Sigmoid colon (tissue), 7 donors: ENCODE measurements around the gene RBM15. TPM values are rescaled to one million over a fixed set of nuclear protein-coding genes. Genes with fewer than 3 reads are reported as not detected.

Experiments used
- DNase-seq: peaks from one replicate; pipeline ENCODE4 v3.0.0-alpha.2; 2019
- H3K27ac ChIP-seq, 4 donors: fragments of 200-600 bp; sonication (generic); one replicate each; pipeline ENCODE4 v1.5.1; 2016 to 2019; ENCODE audit warnings: mild to moderate bottlenecking in 1 of 4
- H3K27me3 ChIP-seq, 3 donors: fragments of 200-600 bp; sonication (generic); one replicate each; pipeline ENCODE4 v1.5.1; 2019; ENCODE audit warnings: mild to moderate bottlenecking in 1 of 3
- H3K36me3 ChIP-seq, 4 donors: fragments of 200-600 bp; sonication (generic); one replicate each; pipeline ENCODE4 v1.5.1; 2016 to 2019
- H3K4me1 ChIP-seq, 4 donors: fragments of 200-600 bp; sonication (generic); one replicate each; pipeline ENCODE4 v1.5.1; 2017 to 2019
- H3K4me3 ChIP-seq, 4 donors: fragments of 200-600 bp; sonication (generic); one replicate each; pipeline ENCODE4 v1.5.1; 2017 to 2019; ENCODE audit warnings: mild to moderate bottlenecking in 2 of 4, moderate library complexity in 1 of 4
- H3K9me3 ChIP-seq, 4 donors: fragments of 200-600 bp in 3 of 4; sonication (generic) in 3 of 4; one replicate each; pipeline versions ENCODE4 v1.5.1 to v1.6.1; 2013 to 2019
- EP300 ChIP-seq, 4 donors: sonication (generic); formaldehyde crosslinking; IDR thresholded peaks; one replicate each; pipeline ENCODE4 v1.6.1; 2017; ENCODE audit warnings: antibody characterized with exemption in 4 of 4
- POLR2A ChIP-seq, 2 donors: fragments of 450-650 bp; IDR thresholded peaks; one replicate each; pipeline ENCODE4 v1.6.1; 2016; ENCODE audit warnings: antibody characterized with exemption in 2 of 2, mild to moderate bottlenecking in 2 of 2, moderate library complexity in 2 of 2
- POLR2AphosphoS5 ChIP-seq, 4 donors: sonication (generic); formaldehyde crosslinking; IDR thresholded peaks; one replicate each; pipeline ENCODE4 v1.6.1; 2017; ENCODE audit warnings: antibody characterized with exemption in 4 of 4
- WGBS, 2 donors: extraction: QIAGEN DNeasy Blood & Tissue Kit; methylation state at CpG; one replicate each; pipeline ENCODE4 v1.1.7; 2013; 5-methylcytosine and 5-hydroxymethylcytosine counted together
- intact Hi-C: fragments of 100-400 bp; cut with DNase I; formaldehyde crosslinking; loops from one replicate; pipeline ENCODE4 v1.15.1; 2023
- polyA plus RNA-seq, 3 donors: library from polyadenylated mRNA; stranded (reverse); fragments of 200-250 nt; gene quantifications; one replicate each; pipeline ENCODE4 v1.2.3, GENCODE V29; 2013
- total RNA-seq, 4 donors: library from RNA; depleted of rRNA; stranded (reverse); fragments of >200 nt; gene quantifications; one replicate each; pipeline ENCODE4 v1.1.0, GENCODE V29; 2016
- TF ChIP-seq, protein P1 (sequence below), 4 experiments: fragments of 450-650 bp in 3 of 4; fragments of 200-600 bp in 1 of 4; IDR thresholded peaks; one replicate each; pipeline ENCODE4 v1.5.1; 2016 to 2019; ENCODE audit warnings: antibody characterized with exemption in 4 of 4, mild to moderate bottlenecking in 3 of 4, moderate library complexity in 2 of 4
- donor health status: healthy with polysubstance abuse.
- donor health status: Bipolar disorder and iron deficiency.
- donor health status: healthy.

RBM15 gene
- total and polyA plus RNA-seq, 7 donors: 1.8 to 32.1 (median 23.2) TPM

DNA sequence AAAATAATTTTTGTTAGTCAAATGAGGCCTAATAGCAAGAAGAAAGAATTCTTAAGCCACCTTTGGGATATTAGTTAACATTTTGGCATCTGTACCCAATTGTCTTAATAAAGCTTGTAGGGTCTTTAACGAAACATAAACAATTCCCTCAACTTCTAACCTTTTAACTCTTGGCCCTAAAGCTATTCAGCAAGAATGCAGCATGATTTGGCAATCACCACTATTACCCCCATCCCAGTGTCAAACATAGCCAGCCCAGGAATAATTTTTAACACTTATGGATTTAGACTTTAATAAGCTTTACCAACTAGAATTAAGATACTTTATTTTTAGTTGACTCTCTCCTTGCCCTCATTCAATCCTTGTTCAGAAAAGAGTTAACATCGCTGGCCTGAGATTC is 54.1 kb downstream of the RBM15 start:
- no peak for DNase-seq
- 80 to 88% methylated on average over 2 of the region's 2 CpGs for WGBS, 2 donors
- H3K27me3 ChIP-seq: no peaks in the 10 kb centered on the region
- H3K9me3 ChIP-seq: no peaks in the 10 kb centered on the region
- TF ChIP-seq POLR2AphosphoS5 (IDR thresholded peaks at IDR 0.05): no peak
- TF ChIP-seq, protein P1, sequence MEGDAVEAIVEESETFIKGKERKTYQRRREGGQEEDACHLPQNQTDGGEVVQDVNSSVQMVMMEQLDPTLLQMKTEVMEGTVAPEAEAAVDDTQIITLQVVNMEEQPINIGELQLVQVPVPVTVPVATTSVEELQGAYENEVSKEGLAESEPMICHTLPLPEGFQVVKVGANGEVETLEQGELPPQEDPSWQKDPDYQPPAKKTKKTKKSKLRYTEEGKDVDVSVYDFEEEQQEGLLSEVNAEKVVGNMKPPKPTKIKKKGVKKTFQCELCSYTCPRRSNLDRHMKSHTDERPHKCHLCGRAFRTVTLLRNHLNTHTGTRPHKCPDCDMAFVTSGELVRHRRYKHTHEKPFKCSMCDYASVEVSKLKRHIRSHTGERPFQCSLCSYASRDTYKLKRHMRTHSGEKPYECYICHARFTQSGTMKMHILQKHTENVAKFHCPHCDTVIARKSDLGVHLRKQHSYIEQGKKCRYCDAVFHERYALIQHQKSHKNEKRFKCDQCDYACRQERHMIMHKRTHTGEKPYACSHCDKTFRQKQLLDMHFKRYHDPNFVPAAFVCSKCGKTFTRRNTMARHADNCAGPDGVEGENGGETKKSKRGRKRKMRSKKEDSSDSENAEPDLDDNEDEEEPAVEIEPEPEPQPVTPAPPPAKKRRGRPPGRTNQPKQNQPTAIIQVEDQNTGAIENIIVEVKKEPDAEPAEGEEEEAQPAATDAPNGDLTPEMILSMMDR (IDR thresholded peaks at IDR 0.05): no peak
- no peak for TF ChIP-seq EP300 (IDR thresholded peaks at IDR 0.05)
- TF ChIP-seq POLR2A (IDR thresholded peaks at IDR 0.05): no peak
- peaks cover 0 to 7% (median 0%) of the 10 kb centered on the region in 4 donors for H3K36me3 ChIP-seq
- peaks cover 0 to 4% (median 2%) of the 10 kb centered on the region in 4 donors for H3K4me1 ChIP-seq
- H3K27ac ChIP-seq: peak overlapping the region in 1 of 4 donors; percentile 28
- intact Hi-C loops: no loop called here
- no peak overlapping the region for H3K4me3 ChIP-seq

GRCh38 chr1:110393691-110394492 is 54.7 kb downstream of the RBM15 start:
- Histone ChIP-seq H3K27me3 (no peaks in the 10 kb centered on the region), H3K27ac (peak overlapping the region in 1 of 4 donors; percentile 28), H3K36me3 (peaks cover 0 to 13% (median 0%) of the 10 kb centered on the region in 4 donors), H3K9me3 (no peaks in the 10 kb centered on the region), H3K4me3 (no peak overlapping the region), H3K4me1 (peaks cover 0 to 4% (median 2%) of the 10 kb centered on the region in 4 donors)
- no peak for DNase-seq
- WGBS, 2 donors: 59 to 75% methylated on average over 3 of the region's 3 CpGs
- TF ChIP-seq, protein P1 (IDR thresholded peaks at IDR 0.05): no peak
- TF ChIP-seq POLR2A (IDR thresholded peaks at IDR 0.05): no peak
- intact Hi-C loops: no loop called here

DNA sequence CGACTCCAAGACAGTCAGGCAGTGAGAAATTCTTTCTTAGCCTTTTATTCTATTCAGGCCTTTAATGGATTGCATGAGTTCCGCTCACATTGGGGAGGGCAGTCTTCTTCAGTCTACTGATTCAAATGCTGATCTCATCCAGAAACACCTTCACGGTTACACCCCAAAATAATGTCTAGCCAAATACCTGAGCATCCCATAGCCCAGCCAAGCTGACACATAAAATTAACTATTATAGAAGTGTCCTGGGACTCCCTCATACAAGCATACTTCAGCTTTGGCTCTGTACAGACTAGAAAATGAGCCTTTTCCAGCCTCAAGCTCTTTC is 55.3 kb downstream of the RBM15 start:
- Histone ChIP-seq H3K36me3 (peaks cover 0 to 17% (median 0%) of the 10 kb centered on the region in 4 donors), H3K4me1 (peaks cover 0 to 4% (median 2%) of the 10 kb centered on the region in 4 donors), H3K27me3 (no peaks in the 10 kb centered on the region), H3K4me3 (no peak overlapping the region), H3K27ac (peak overlapping the region in 1 of 4 donors; percentile 28), H3K9me3 (no peaks in the 10 kb centered on the region)
- intact Hi-C loops: no loop called here
- DNase-seq: no peak
- no peak for TF ChIP-seq POLR2A (IDR thresholded peaks at IDR 0.05)
- TF ChIP-seq, protein P1 (IDR thresholded peaks at IDR 0.05): no peak
- TF ChIP-seq POLR2AphosphoS5 (IDR thresholded peaks at IDR 0.05): no peak
- TF ChIP-seq EP300 (IDR thresholded peaks at IDR 0.05): no peak
- 96 to 97% methylated on average over 3 of the region's 3 CpGs for WGBS, 2 donors

Other genes with a start within 250 kb of the RBM15 start
- under 1 TPM in 1 of 4 donors, not detected in 3; 0.33 TPM for gene UBL4B, start 226.9 kb upstream of the RBM15 start, total RNA-seq
- gene UBL4B, start 226.9 kb upstream of the RBM15 start, polyA plus RNA-seq: under 1 TPM in 1 of 3 donors, not detected in 2; 0.06 TPM
- gene SLC6A17, start 188.9 kb upstream of the RBM15 start, total RNA-seq: under 1 TPM in 3 of 4 donors, not detected in 1; 0.36 to 0.83 (median 0.41) TPM
- under 1 TPM in 2 of 3 donors, not detected in 1; under 0.01 to 0.20 TPM for gene SLC6A17, start 188.9 kb upstream of the RBM15 start, polyA plus RNA-seq
- 1 to 10 TPM; 1.8 to 6.4 (median 3.2) TPM for gene KCNC4, start 129.1 kb upstream of the RBM15 start, total RNA-seq
- gene KCNC4, start 129.1 kb upstream of the RBM15 start, polyA plus RNA-seq: 1 to 10 TPM in 1 of 3 donors, under 1 TPM in 2; 0.60 to 3.6 (median 0.69) TPM
- gene SLC16A4, start 51.6 kb downstream of the RBM15 start, total RNA-seq: 10 to 100 TPM in 1 of 4 donors, 1 to 10 TPM in 3; 3.7 to 10.2 (median 7.5) TPM
- 1 to 10 TPM in 2 of 3 donors, not detected in 1; 1.6 to 3.0 TPM for gene SLC16A4, start 51.6 kb downstream of the RBM15 start, polyA plus RNA-seq
- 100 to 1,000 TPM in 2 of 4 donors, 10 to 100 TPM in 2; 61.2 to 117 (median 91.4) TPM for gene LAMTOR5, start 68.3 kb downstream of the RBM15 start, total RNA-seq
- 100 to 1,000 TPM; 249 to 543 (median 418) TPM for gene LAMTOR5, start 68.3 kb downstream of the RBM15 start, polyA plus RNA-seq
- 1 to 10 TPM in 1 of 4 donors, not detected in 3; 3.2 TPM for gene PROK1, start 111.8 kb downstream of the RBM15 start, total RNA-seq
- gene PROK1, start 111.8 kb downstream of the RBM15 start, polyA plus RNA-seq: under 1 TPM in 2 of 3 donors, not detected in 1; 0.09 to 0.46 TPM
- gene KCNA10, start 179.8 kb downstream of the RBM15 start, total RNA-seq: not detected
- not detected for gene KCNA10, start 179.8 kb downstream of the RBM15 start, polyA plus RNA-seq